NCI-H460 (cell line): ENCODE data around the gene ADAMTSL1. TPM values are rescaled to one million over a fixed set of nuclear protein-coding genes. Genes with fewer than 3 reads are reported as not detected.

Experiments
- DNase-seq: peaks from one replicate; pipeline ENCODE4 v3.0.0-alpha.2; 2016; ENCODE audit warnings: low read depth; ENCODE audit errors: extremely low read depth
- total RNA-seq: library from RNA; depleted of rRNA; stranded (reverse); fragments of >200 nt; shearing (Covaris generic); gene quantifications from 2 replicates; pipeline ENCODE4 v1.2.3, GENCODE V29; 2014

ADAMTSL1 gene
- total RNA-seq, 1 experiment from 2014 or later = 0.40 TPM

DNA sequence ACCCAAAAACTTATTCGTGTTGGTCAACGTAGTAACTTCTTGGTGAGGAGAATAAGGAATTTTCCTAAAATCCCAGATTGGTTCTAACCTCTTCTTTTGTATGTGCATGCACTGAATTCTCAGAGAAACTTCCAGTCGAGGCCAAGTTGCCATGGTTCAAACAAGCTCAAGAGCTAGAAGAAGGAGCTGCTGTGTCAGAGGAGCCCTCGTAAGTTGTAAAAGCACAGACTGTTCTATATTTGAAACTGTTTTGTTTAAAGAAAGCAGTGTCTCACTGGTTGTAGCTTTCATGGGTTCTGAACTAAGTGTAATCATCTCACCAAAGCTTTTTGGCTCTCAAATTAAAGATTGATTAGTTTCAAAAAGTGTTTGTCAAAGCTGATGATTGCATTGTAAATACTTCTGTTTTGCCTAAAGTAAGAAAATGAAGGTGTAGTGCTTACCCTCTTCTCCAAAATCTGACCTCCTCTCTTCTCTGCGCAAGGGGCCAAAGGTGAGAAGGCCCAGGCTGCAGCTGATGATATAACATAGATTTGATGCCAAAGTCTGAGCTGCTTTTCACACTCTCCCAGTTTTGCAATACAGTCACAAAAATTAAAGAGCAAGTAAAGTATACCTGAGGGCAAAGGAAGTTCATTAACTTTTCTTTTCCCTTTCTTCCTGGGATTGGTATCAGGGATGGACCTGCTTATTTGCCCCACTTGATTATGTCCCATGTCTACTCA is 210.8 kb downstream of the ADAMTSL1 start:
- no peak for DNase-seq

DNA sequence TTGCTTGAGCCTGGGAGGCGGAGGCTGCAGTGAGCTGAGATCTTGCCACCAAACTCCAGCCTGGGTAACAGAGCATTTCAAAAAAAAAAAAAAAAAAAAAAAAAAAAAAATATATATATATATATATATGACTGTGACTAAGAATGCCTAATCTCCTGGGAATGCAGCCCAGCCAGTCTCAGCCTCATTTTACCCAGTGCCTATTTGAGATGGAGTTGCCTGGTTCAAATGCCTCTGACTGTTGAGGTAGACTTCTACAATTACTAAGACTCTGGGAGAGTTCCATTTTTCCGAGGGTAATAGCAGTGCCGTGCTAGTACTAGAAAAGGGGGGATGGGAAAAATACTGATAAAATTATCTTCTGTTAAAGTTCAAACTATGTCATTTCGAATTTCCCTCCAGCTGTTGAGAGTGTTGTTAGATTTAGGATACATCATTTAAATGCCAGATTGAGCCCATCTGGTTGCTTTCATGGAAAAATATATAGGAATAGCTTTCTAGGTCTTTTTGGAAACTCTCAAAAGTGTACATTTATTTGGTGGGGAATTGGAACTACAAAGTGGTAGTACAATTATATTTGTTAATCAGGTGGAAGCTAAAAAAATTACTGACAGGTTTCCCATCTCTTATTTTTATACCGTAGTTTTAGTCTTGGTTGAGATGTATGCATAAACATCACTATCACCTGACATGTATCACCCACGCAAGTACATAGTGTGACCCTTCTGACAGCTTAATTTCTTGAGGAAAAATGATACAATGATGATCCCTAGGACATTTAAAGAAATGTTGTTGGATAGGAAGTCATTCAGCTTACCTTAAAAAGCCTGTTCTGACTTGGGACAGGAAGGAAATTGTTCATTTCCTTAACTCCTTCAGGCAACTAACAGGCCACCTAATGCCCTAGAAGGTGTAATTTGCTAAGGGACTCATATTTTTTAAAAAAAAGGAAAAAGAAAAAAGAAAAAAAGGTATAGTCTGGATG is 214.9 kb downstream of the ADAMTSL1 start:
- no peak for DNase-seq

DNA sequence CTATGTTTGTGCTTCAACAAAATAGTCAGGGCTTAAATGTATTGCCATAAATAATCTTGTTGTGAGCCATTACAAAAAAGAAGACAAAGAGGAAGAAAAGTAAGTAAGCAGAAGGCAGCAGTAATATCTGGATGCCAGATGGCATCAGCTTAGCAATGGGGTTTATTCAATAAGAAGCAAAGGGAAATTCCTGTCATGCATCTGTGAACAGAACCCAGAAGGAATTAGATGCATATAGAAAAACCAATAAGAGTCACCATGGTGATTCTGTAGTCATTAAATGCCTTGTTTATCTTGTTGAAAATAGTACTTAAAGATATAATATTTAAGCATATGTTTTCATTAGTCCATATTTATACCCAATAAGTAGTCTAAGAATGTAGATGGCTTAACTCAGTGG is 216.0 kb downstream of the ADAMTSL1 start:
- DNase-seq = no peak

DNA sequence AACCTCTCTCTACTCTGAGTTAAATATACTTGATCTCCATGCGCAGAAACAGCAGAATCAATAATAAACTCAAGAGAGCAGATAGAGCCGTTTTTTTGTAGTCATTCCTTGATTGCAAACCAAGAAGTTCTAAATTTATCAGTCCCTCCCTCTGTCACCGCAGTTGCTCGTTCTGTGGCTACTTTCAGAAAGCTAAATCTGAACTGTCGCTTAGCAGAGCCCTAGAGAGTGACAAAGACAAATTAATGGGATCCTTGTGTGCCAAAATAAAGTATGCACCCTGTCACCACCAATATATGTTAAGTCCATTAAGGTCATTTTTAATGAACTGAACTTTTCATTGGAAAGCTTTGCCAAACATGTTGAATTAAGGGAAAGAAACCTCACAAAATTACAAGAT is 218.3 kb downstream of the ADAMTSL1 start:
- DNase-seq = no peak

DNA sequence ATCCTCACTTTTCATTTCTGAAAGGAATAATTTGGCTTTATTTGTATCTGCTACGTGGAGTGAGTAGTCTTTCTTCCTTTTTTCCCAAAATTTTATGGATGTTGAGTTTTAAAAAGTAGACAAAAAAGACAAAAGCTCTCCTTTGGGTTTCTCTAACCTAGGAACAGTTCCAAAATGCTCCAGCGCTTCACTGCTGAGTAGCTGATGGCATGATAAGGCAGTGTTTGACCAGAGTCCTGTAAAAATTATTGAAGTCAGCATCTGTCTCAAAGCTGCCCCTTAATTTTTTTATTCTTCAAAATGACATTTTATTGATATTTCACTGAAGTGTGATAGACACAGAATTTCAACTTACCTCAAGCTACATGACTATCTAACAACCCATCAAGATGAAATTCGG is 219.0 kb downstream of the ADAMTSL1 start:
- DNase-seq = no peak

DNA sequence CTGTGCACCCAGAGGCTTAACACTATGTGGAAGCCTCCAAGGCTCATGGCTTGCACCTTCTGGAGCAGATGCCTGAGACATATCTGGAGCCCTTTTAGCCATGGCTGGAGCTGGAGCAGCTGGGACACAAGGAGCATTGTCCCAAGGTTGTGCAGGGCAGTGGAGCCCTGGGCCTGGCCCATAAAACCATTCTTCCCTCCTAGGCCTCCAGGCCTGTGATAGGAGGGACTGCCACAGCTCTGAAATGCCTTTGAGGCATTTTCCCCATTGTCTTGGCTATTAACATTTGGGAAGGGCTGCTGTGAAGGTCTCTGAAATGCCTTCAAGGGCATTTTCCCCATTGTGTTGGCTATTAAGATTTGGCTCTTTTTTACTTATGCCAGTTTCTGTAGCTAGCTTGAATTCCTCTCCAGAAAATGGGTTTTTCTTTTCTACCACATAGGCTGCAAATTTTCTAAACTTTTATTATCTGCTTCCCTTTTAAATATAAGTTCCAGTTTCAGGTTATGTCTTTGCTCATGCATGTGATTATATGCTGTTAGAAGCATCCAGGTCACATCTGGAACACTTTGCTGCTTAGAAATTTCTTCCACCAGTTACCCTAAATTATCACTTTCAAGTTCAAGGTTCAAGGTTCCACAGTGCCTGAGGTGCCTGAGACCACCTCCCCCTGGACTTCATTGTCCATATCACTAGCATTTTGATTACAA is 221.2 kb downstream of the ADAMTSL1 start:
- no peak for DNase-seq

DNA sequence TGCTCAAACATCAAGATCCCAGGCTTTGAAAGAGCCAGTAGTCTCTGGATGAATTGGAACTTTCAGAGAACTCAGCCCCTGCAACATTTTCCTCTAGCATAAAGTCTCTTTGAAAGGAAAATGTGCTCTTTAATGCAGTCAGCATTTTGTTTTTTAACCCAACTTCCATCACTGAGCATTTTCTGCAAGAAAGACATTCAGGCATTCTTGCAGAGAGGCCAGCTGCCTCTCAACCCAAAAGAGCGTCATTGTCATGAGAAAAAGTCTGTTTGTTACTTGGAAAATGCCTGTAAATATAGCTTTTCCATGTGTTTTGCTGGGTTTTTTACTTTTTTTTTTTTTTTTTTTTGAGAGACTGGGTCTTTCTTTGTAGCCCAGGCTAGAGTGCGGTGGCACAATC is 225.0 kb downstream of the ADAMTSL1 start:
- no peak for DNase-seq

DNA sequence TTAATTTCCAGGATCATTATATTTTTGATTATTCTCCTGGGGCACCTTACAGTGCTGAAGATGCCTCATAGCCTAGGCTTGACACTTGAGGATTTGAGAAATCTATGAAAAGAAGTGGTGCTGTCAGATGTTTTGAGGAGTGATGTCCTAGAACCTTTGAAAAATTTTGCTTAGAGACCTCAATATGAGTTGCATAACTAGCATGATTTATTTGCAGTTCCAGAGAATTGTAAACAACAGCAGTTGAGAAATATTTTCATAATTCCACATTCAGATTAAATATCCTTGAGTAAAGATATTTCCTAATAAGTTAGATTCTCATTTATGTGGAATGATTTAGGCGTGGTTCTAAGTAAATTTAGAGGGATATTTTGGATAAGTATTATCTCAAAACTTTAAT is 225.8 kb downstream of the ADAMTSL1 start:
- no peak for DNase-seq

DNA sequence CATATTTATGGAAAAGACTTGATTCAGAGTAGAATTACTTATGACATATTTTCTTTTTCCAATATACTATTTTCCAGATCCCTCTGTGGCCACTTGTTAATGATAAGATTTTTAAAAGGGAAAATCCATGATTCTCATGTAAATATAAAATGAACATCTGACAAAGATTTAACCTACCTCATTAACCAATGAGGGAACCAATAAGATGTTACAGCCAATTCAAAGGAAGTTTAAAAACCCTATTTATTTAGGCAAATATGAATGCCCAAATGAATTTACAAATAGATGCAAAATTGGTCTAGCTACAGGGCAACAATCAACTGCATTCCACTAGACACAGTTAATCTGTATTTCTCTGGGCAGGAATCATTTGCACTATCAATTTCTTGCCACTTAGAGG is 226.8 kb downstream of the ADAMTSL1 start:
- no peak for DNase-seq

DNA sequence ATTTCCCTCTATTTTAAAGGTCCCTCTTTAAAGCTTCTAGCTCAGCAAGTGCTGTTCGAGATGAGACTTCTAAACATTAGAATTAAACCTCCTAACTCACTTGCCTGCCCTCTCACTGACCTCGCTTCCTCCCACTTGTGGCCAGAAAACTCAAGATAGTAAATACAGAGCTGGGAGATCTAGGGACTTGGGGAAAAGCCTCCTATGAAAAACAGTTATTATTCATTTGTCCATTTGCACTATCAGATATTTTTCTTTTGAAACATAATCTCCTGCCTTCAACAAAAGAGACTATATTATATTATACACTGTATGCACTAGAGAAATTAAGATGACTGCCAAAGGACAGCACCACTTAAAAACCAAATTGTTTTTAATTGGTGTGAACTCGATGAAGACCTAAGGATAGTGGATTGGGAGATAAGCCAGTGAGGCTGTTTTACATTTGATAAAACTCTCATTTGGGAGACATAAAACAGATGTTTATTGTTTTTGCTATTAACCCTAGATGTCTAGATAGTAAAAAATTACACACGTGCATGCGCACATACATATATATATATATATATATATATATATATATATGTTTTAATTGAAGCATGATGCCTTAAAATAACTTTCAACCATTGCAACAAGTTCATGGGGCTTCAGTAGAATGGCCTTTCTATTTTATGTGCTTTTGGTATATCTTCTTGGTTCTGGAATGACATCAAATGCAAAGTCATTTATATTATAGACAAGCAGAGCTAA is 229.4 kb downstream of the ADAMTSL1 start:
- no peak for DNase-seq

DNA sequence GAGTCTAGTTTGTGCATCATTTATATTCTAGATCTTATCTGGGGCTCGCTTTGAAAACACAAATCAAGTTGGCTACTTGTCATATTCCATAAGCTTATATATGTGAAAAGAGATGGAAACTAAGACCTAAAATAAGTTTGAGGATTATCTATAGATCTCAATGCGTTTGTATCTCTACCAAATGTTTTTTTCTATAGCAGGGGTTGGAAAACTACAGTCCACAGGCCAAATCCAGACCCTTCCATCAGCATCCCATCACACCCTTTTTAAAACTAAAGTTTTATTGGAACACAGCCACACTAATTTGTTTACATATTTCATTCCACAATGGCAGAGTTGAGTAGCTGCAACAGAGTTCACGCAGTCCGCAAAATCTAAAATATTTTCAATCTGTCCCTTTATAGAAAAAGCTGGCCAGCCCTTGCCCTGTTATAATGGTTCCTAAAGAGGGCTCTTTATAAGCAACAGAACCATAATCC is 230.0 kb downstream of the ADAMTSL1 start:
- no peak for DNase-seq

DNA sequence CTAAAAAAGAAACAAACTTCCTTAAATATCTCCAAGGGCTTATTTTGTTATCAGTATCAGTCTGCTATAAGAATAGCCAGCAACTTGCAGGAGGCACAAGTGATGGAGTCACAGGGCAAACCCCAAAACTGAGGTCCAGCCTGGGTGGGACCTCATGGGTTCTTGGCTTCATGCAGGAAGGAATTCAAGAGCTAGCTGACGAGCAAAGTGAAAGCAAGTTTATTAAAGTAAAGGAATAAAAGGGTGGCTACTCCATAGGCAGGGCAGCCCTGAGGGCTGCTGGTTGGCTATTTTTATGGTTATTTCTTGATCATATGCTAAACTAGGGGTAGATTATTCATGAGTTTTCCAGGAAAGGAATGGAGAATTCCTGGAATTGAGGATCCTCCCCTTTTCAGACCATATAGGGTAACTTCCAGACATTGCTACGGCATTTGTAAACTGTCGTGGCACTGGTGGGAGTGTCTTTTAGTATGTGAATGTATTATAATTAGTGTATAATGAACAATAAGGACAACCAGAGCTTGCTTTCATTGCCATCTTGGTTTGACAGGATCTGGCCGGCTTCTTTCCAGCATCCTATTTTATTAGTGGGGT is 231.9 kb downstream of the ADAMTSL1 start:
- DNase-seq = no peak

DNA sequence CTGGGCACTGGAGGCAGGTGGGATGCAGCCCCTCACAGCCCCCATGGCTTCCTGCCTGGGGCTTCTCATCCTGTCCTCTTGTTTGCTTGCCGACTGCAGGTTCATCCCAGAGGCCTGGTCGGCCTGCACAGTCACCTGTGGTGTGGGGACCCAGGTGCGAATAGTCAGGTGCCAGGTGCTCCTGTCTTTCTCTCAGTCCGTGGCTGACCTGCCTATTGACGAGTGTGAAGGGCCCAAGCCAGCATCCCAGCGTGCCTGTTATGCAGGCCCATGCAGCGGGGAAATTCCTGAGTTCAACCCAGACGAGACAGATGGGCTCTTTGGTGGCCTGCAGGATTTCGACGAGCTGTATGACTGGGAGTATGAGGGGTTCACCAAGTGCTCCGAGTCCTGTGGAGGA is 232.7 kb downstream of the ADAMTSL1 start:
- no peak for DNase-seq

DNA sequence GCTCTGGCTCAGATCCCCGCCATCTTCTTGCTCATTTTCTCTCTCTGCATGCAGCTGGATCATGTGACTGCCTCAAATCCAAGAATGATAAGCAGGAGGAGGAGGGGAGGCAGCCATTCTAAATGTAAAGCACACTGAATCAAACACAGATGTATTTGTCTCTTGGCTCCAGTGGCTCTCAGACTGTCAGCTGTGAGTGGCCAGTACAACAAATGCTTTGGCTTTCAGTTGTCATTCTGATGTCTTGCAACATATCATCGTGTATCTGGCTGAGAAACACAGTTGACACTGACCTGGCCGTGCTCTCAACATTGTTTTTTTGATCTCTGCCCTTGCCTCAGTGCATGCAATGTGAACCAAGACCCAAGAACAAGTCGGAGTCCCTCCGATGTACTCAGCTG is 233.1 kb downstream of the ADAMTSL1 start:
- no peak for DNase-seq

DNA sequence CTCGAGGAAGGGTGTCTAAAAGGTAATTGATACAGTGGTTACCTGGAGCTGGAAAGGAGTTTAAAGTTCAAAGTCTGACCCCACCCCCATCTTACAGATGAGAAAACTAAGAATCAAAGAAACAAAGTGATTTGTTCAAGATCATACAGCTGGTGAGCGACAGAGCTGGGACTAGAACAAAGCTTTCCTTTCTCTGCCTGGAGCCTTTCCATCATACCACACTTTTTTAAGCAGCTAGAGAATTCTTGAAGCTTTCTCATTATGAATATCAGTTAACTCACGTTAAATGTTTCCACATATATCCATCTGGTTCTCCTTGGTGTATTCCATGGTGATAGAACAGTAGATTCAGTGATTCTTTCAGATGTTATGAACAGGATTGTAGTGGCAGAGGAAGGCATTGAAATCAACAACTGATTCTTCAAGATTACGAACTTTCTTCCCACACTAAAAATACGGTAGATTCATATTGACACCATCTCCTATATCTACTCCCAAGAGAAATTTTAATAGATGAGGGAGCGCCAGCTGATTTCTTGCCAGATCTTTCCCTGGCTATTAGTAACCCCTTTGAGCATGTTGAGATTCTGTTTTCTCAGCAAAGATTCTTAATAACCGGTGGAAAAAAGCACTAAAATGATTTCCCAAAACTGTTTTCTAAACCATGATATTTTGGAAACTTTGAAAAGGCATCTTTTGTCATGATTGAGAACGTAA is 233.7 kb downstream of the ADAMTSL1 start:
- no peak for DNase-seq

DNA sequence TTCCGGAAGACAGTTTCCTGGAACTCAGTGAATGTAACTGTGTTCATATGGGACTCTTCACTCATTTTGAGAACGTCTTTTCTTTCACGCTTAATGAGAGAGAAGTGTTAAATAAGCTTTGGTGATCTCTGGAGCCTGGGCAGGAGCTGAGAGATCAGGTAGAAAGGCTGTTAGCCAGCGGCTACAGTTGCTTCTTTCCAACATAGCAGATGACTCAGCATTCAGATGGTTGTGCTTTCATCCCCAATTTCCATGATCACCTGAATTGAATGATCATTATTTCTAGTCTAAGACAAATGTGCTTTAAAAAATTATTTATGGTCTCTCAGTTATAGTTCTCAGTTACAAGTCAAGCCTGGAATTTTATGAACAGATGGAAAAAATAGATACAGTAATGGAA is 234.5 kb downstream of the ADAMTSL1 start:
- DNase-seq = no peak

DNA sequence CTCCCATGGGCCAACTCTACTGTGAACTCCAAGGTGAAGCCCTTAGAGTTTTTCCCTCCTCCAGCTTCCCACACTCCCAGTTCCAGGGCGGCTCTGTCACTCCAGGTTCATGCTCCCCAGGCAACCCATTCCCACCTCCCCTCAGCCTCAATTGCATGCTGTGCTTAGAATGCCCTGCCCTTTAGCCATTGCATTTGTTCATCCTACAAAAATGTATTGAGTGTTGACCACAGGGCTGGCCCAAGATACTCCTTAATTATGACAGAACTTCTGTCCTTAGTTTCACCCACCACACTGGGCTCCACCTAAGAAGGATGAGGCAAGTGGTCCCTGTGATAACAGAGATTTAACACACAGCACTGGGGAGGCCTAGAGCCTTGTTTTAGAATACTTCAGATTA is 236.1 kb downstream of the ADAMTSL1 start:
- no peak for DNase-seq

DNA sequence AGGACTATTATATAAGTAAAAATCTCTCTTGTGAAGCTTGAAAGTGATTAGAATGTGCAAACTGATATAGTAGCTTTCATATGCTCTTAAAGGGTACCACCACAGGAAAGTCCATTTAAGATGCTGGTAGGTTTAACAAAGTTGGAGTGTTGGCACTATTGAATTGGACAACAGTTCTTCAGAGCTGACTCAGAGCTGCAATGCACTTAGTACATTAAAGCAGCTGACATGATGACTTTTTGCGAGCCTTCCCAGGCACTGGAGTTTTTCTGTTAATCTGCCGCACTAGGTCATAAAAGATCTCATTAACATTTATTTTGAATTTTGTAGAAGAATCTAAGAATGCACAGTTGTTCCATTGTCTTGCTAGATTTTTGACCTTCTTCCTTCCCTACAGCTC is 243.8 kb downstream of the ADAMTSL1 start:
- no peak for DNase-seq

DNA sequence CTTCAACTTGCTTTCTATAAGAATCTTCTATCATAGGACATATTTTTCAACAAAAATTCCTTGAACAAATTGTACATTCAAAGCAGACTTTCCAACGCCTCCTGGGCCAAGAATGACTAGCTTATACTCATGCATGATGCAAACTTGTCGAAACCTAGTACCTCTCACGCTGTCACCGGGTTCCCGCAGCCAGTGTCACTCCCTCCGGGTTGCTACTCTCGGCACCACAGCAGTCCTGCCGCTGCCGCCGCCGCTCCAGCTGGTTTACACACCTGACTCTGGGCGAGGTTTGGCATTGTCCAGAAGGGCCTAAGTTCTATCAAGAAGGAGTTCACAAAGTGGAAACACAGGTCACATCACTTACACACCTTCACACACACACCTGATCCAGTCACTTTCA is 244.4 kb downstream of the ADAMTSL1 start:
- DNase-seq = no peak
